Liver (tissue), 3 donors: ENCODE results near the gene DOK6.

Experiments
- CTCF ChIP-seq: fragments of 150-350 bp; IDR thresholded peaks from 2 replicates; pipeline ENCODE4 v1.5.1; 2017; ENCODE audit warnings: improper control_type of control experiment, low read depth, low read length; ENCODE audit not compliant: missing input control
- EGR1 ChIP-seq, 2 donors: IDR thresholded peaks; 2 replicates each; pipeline ENCODE4 v1.6.1; 2016 to 2018; ENCODE audit warnings: antibody characterized with exemption in 2 of 2, low read depth in 2 of 2
- FOXA1 ChIP-seq: IDR thresholded peaks from 2 replicates; pipeline ENCODE4 v1.6.1; 2016; ENCODE audit warnings: antibody characterized with exemption
- GABPA ChIP-seq, 2 donors: IDR thresholded peaks in 1 of 2; conservative IDR thresholded peaks in 1 of 2; 2 replicates each; pipeline ENCODE4 v1.6.1; 2016; ENCODE audit warnings: antibody characterized with exemption in 2 of 2, mild to moderate bottlenecking in 1 of 2, moderate library complexity in 1 of 2
- HNF4A ChIP-seq, 2 donors: conservative IDR thresholded peaks; 2 replicates each; pipeline ENCODE4 v1.6.1; 2016; ENCODE audit warnings: antibody characterized with exemption in 2 of 2, mild to moderate bottlenecking in 2 of 2
- MAX ChIP-seq: IDR thresholded peaks from 2 replicates; pipeline ENCODE4 v1.6.1; 2016; ENCODE audit warnings: antibody characterized with exemption
- RAD21 ChIP-seq, 2 donors: IDR thresholded peaks; 2 replicates each; pipeline ENCODE4 v1.6.1; 2016; ENCODE audit warnings: antibody characterized with exemption in 2 of 2, mild to moderate bottlenecking in 2 of 2
- REST ChIP-seq: IDR thresholded peaks from 2 replicates; pipeline ENCODE4 v1.6.1; 2016; ENCODE audit warnings: antibody characterized with exemption, mild to moderate bottlenecking
- RXRA ChIP-seq, 2 donors: IDR thresholded peaks; 2 replicates each; pipeline ENCODE4 v1.6.1; 2017 to 2018; ENCODE audit warnings: antibody characterized with exemption in 2 of 2, mild to moderate bottlenecking in 1 of 2
- TAF1 ChIP-seq: conservative IDR thresholded peaks from 2 replicates; pipeline ENCODE4 v1.6.1; 2016; ENCODE audit warnings: antibody characterized with exemption, mild to moderate bottlenecking
- YY1 ChIP-seq: IDR thresholded peaks from 2 replicates; pipeline ENCODE4 v1.6.1; 2016; ENCODE audit warnings: antibody characterized with exemption, mild to moderate bottlenecking
- donor health status: healthy.
- donor health status: healthy.

GRCh38 chr18:69491576-69491975, 90.9 kb downstream of the DOK6 start:
- TF ChIP-seq REST (no peak), CTCF (no peak), MAX (no peak), RAD21 (IDR thresholded peaks at IDR 0.05) (no peak), HNF4A (conservative IDR thresholded peaks at IDR 0.05) (no peak), YY1 (no peak), TAF1 (no peak), FOXA1 (no peak), RXRA (IDR thresholded peaks at IDR 0.05) (no peak), EGR1 (IDR thresholded peaks at IDR 0.05; ENCODE audit: low read depth in 2 of 2) (no peak), GABPA (IDR thresholded peaks at IDR 0.05 in 1 of 2, conservative IDR thresholded peaks at IDR 0.05 in 1 of 2) (no peak)
